ENCODE data around the gene BARHL2. TPM values are rescaled to one million over a fixed set of nuclear protein-coding genes. Genes with fewer than 3 reads are reported as not detected.

BARHL2 gene
- total RNA-seq, 2 donors from 2014 or later = not detected

DNA sequence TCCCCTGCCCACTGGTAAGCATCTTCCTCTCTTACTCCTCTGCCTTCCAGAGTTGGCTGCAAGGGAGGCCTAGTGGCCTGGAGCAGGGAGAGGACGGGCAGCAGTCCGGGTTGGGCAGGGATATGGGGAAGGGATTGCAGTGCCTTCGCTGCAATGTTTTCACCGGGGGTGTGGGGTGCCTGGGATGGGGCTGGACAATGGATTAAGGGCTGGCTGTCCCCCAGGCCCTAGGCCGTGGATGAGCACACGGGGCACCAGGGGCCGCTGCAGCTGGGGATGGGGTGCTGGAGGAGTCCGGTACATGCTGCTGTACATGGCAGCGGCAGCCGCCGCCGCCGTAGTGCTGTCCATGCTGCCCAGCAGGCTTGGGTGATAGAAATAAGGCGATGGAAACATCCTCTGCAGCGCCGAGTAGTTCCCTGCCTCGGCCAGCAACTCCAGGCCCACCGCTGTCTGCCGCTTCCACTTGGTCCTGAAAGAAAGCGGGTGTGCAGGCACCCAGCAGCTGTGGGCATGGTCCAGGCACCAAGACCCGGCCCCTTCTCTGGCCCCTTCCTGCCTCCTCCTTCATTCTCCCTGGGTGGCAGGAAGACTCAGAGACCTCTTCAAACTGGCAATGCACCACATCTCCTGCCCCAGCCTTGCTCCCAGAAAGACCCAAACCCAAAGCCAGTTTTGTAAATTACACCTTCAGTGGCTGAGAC lies 4.8 kb downstream of the BARHL2 start:
- no peak overlapping the region for H3K27ac Mint-ChIP-seq
- H3K4me3 Mint-ChIP-seq = no peak overlapping the region
- no peaks in the 10 kb centered on the region for H3K9me3 Mint-ChIP-seq
- H3K27me3 Mint-ChIP-seq (ENCODE audit: low read depth) = peaks cover 100% of the 10 kb centered on the region
- H3K36me3 Mint-ChIP-seq (ENCODE audit: insufficient read depth in 2 of 2) = peaks cover 2 to 5% of the 10 kb centered on the region in 2 donors
- H3K4me1 Mint-ChIP-seq (ENCODE audit: low read depth) = peaks cover 19% of the 10 kb centered on the region
- DNase-seq = no peak
- no peak for ATAC-seq (replicated peaks in 1 of 2)

GRCh38 chr1:90711696-90712095 lies 5.4 kb downstream of the BARHL2 start:
- Mint-ChIP-seq H3K27ac (no peak overlapping the region), H3K4me3 (no peak overlapping the region), H3K4me1 (ENCODE audit: low read depth) (peaks cover 20% of the 10 kb centered on the region), H3K27me3 (ENCODE audit: low read depth) (peaks cover 100% of the 10 kb centered on the region), H3K36me3 (ENCODE audit: insufficient read depth in 2 of 2) (peaks cover 0 to 2% of the 10 kb centered on the region in 2 donors), H3K9me3 (no peaks in the 10 kb centered on the region)
- no peak for ATAC-seq (replicated peaks in 1 of 2)
- DNase-seq = no peak

DNA sequence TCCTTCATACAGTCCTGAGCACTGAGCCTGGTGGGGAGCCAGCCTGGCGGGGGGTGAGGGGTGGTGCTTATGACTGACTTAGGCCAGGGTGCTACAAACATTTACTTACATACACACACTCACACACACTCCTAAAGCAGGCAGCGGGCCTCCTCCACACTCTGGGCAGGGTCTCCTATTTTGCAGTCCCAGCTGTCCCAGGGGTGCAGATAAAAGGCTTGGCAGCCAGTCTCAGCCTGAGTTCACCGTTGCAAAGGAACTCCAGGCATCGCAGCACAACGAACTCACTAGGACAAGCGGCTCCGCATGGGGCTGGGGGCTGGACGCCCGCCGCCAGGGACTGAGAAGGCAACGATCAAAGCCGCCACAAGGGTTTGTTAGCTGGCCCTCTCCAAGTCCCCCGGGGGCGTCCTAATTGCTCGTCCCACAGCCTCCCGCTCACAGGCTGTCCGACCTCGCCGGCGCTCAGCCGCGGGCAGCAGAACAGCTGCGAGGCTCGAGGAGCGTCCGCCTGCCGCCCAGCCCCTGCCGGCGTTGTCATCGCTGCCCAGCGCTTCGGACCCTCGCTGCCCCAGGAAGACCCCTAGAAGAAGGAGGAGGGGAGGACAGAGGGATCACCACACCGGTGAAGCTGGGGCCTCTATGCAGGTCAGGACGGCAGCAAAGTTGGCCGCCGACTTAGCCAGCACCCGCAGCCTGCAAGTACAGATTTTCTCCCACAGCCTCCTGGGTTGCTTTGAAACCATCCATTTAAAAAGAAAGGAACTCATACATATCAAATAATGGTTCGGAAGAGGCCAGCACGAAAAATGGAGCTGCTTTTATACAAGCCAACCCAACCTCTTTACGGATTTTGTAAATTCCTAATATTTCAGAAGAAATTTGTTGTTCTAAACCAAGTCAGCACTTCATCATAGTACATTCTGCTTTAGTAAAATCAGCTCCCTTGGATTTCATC lies 6.2 kb downstream of the BARHL2 start:
- DNase-seq = no peak
- ATAC-seq (replicated peaks in 1 of 2) = peak in 1 of 2 donors; percentile 23
- Mint-ChIP-seq H3K27ac (no peak overlapping the region), H3K4me3 (peak overlapping the region in 1 of 2 donors; percentile 24), H3K27me3 (ENCODE audit: low read depth) (peaks cover 98% of the 10 kb centered on the region), H3K4me1 (ENCODE audit: low read depth) (peaks cover 24% of the 10 kb centered on the region), H3K9me3 (no peaks in the 10 kb centered on the region), H3K36me3 (ENCODE audit: insufficient read depth in 2 of 2) (peaks cover 0 to 2% of the 10 kb centered on the region in 2 donors)

DNA sequence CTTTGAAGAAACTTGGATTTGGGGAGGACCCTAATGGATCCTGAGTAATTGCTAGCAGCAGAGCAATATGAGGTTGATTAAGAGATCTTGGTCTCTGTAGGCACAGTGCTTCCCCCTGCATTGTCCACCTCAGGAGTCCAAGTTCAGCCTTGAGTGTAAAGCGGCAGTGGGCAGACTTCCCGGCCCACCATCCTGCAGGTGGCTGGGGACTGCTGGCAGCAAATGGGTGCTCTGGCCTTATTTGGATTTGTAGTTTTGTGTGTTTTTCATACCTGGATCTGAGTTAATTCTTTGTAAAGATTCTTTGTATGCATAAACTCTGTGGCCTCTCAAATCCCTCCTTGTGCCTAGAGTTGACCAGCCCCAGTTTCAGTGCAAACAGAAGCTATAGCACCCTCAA lies 7.6 kb downstream of the BARHL2 start:
- no peak overlapping the region for H3K4me3 Mint-ChIP-seq
- peaks cover 0 to 2% of the 10 kb centered on the region in 2 donors for H3K36me3 Mint-ChIP-seq (ENCODE audit: insufficient read depth in 2 of 2)
- DNase-seq (no peak), ATAC-seq (replicated peaks in 1 of 2) (no peak)
- no peak overlapping the region for H3K27ac Mint-ChIP-seq
- peaks cover 25% of the 10 kb centered on the region for H3K4me1 Mint-ChIP-seq (ENCODE audit: low read depth)
- H3K9me3 Mint-ChIP-seq = peaks cover 0 to 2% of the 10 kb centered on the region in 2 donors
- H3K27me3 Mint-ChIP-seq (ENCODE audit: low read depth) = peaks cover 98% of the 10 kb centered on the region

- Mint-ChIP-seq H3K27ac (no peak overlapping the region), H3K9me3 (peaks cover 0 to 2% of the 10 kb centered on the region in 2 donors), H3K36me3 (ENCODE audit: insufficient read depth in 2 of 2) (peaks cover 0 to 2% of the 10 kb centered on the region in 2 donors), H3K27me3 (ENCODE audit: low read depth) (peaks cover 98% of the 10 kb centered on the region), H3K4me1 (ENCODE audit: low read depth) (peaks cover 25% of the 10 kb centered on the region), H3K4me3 (no peak overlapping the region)
- DNase-seq (no peak), ATAC-seq (replicated peaks in 1 of 2) (no peak)
These were observed 8.3 kb downstream of the BARHL2 start for GRCh38 chr1:90708826-90709225.

GRCh38 chr1:90708236-90708786 lies 8.8 kb downstream of the BARHL2 start:
- DNase-seq = no peak
- no peak overlapping the region for H3K27ac Mint-ChIP-seq
- peaks cover 0 to 2% of the 10 kb centered on the region in 2 donors for H3K9me3 Mint-ChIP-seq
- ATAC-seq (replicated peaks in 1 of 2) = no peak
- H3K4me3 Mint-ChIP-seq = no peak overlapping the region
- H3K36me3 Mint-ChIP-seq (ENCODE audit: insufficient read depth in 2 of 2) = peaks cover 0 to 2% of the 10 kb centered on the region in 2 donors
- peaks cover 95% of the 10 kb centered on the region for H3K27me3 Mint-ChIP-seq (ENCODE audit: low read depth)
- peaks cover 20% of the 10 kb centered on the region for H3K4me1 Mint-ChIP-seq (ENCODE audit: low read depth)

DNA sequence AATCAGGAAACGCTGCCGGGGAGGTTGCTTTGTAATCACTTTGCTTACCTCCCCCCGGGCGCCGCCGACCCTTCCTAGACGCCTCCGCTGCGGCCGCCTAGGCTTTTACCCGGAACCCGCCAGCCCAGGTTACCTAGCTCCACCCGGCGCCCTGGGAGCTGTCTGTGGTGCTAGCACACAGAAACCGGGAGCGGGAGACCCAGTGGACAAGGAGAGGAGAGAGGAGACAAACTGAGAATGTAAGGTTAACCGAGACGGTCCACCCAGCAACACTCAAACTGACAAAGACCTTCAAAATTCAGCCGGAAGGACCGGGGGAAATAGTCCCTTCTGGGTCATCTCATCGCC lies 9.8 kb downstream of the BARHL2 start:
- peaks cover 0 to 2% of the 10 kb centered on the region in 2 donors for H3K36me3 Mint-ChIP-seq (ENCODE audit: insufficient read depth in 2 of 2)
- DNase-seq = no peak
- peaks cover 0 to 2% of the 10 kb centered on the region in 2 donors for H3K9me3 Mint-ChIP-seq
- H3K4me3 Mint-ChIP-seq = peak overlapping the region; percentile 73
- ATAC-seq (replicated peaks in 1 of 2) = peak; percentile 50 to 53
- no peak overlapping the region for H3K27ac Mint-ChIP-seq
- peaks cover 13% of the 10 kb centered on the region for H3K4me1 Mint-ChIP-seq (ENCODE audit: low read depth)
- peaks cover 85% of the 10 kb centered on the region for H3K27me3 Mint-ChIP-seq (ENCODE audit: low read depth)

DNA sequence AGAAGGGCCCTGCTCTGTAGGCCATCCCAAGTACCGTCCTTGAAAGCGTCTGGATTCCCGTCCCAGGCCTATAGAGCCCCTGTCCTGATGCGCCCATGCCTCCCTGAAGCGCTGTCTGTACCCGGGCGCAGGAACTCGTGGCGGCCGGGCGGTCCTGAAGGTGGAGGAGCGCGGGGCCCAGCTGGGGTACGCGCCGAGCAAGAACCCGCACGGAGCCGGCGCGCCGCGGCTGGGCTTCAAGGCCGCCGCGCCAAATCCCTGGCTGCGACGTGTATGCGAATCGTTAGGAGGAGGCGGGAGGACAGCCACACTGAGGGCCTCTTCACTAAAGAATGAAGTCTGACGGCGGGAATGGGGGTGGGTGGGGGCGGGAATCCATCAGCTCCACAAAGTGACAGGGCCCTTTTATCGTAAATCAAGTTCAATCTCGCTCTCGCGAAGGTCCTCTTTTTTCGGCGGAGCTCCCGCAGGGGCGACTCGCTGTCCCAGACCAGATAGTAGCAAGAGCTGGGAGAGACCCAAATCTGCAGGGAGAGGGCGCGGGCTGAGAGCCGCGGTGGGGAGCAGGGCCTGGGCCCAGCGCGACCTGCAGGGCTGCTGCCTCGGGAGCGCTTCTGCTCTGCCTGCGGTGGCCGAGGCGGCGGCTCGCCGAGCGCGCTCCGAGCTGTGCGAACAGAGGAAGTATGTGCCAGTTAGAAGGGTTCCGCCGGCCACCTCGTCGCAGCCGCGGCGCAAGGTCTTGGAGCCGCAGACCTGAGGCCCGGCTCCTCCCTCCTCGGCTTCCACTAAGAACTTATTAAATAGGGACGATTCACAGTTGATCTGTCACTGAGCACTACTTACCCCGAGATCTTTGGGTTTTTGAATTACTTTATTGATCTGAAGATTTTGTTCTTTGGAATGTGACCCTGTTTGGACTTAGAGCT lies 10.4 kb downstream of the BARHL2 start:
- peaks cover 13% of the 10 kb centered on the region for H3K4me1 Mint-ChIP-seq (ENCODE audit: low read depth)
- H3K4me3 Mint-ChIP-seq = peak overlapping the region; percentile 73
- no peak overlapping the region for H3K27ac Mint-ChIP-seq
- DNase-seq = no peak
- peak; percentile 72 to 76 for ATAC-seq (replicated peaks in 1 of 2)
- H3K9me3 Mint-ChIP-seq = peaks cover 0 to 2% of the 10 kb centered on the region in 2 donors
- peaks cover 81% of the 10 kb centered on the region for H3K27me3 Mint-ChIP-seq (ENCODE audit: low read depth)
- peaks cover 0 to 2% of the 10 kb centered on the region in 2 donors for H3K36me3 Mint-ChIP-seq (ENCODE audit: insufficient read depth in 2 of 2)

- H3K36me3 Mint-ChIP-seq (ENCODE audit: insufficient read depth in 2 of 2) = peaks cover 0 to 2% of the 10 kb centered on the region in 2 donors
- peak overlapping the region; percentile 47 to 73 for H3K4me3 Mint-ChIP-seq
- ATAC-seq (replicated peaks in 1 of 2) = no peak
- H3K9me3 Mint-ChIP-seq = peaks cover 0 to 2% of the 10 kb centered on the region in 2 donors
- no peak overlapping the region for H3K27ac Mint-ChIP-seq
- H3K4me1 Mint-ChIP-seq (ENCODE audit: low read depth) = peaks cover 13% of the 10 kb centered on the region
- DNase-seq = no peak
- H3K27me3 Mint-ChIP-seq (ENCODE audit: low read depth) = peaks cover 78% of the 10 kb centered on the region
These were observed 11.1 kb downstream of the BARHL2 start for GRCh38 chr1:90705956-90706355.

GRCh38 chr1:90704817-90705216 lies 12.3 kb downstream of the BARHL2 start:
- Mint-ChIP-seq H3K27ac (no peak overlapping the region), H3K4me1 (ENCODE audit: low read depth) (peaks cover 13% of the 10 kb centered on the region), H3K9me3 (peaks cover 0 to 2% of the 10 kb centered on the region in 2 donors), H3K36me3 (ENCODE audit: insufficient read depth in 2 of 2) (peaks cover 0 to 2% of the 10 kb centered on the region in 2 donors), H3K27me3 (ENCODE audit: low read depth) (peaks cover 66% of the 10 kb centered on the region), H3K4me3 (no peak overlapping the region)
- ATAC-seq (replicated peaks in 1 of 2) = no peak
- DNase-seq = no peak

DNA sequence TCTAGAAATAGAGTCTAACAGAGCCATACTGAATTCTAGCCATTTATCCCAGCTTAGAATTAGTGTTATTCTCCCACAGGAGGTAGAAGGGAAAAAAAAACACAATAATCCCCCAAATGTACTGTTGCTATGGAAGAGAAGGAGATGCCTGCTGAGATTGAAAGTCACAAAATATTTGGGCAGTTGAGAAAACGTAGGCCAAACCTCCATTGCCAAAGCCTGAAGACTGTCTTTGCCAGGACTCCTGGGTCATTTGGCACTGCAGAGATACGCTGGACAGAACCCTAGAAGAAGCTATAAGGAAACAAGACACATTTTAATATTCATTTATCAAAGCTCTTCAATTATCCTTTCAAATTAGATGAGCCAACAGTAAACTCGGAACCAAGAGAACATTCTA lies 22.3 kb downstream of the BARHL2 start:
- Mint-ChIP-seq H3K9me3 (peaks cover 0 to 2% of the 10 kb centered on the region in 2 donors), H3K36me3 (ENCODE audit: insufficient read depth in 2 of 2) (no peaks in the 10 kb centered on the region), H3K27ac (no peak overlapping the region), H3K27me3 (ENCODE audit: low read depth) (peaks cover 43% of the 10 kb centered on the region), H3K4me1 (ENCODE audit: low read depth) (no peaks in the 10 kb centered on the region), H3K4me3 (no peak overlapping the region)
- ATAC-seq (replicated peaks in 1 of 2) = no peak
- no peak for DNase-seq

DNA sequence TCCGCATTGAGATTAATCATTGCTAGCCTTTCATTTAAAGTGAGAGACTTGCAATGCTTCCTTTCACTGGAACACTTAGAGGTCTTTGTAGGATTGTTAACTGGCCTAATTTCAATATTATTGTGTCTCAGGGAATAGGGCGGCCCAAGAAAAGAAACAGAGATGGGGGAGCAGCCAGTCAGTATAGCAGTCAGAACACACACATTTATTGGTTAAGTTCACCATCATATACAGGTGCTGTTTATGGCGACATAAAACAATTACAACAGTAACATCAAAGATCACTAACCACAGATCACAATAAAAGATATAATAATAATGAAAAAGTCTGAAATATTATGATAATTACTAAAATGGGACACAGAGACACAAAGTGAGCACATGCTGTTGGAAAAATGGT lies 29.4 kb downstream of the BARHL2 start:
- peaks cover 22% of the 10 kb centered on the region for H3K27me3 Mint-ChIP-seq (ENCODE audit: low read depth)
- no peaks in the 10 kb centered on the region for H3K4me1 Mint-ChIP-seq (ENCODE audit: low read depth)
- DNase-seq = no peak
- H3K9me3 Mint-ChIP-seq = no peaks in the 10 kb centered on the region
- no peak for ATAC-seq (replicated peaks in 1 of 2)
- no peaks in the 10 kb centered on the region for H3K36me3 Mint-ChIP-seq (ENCODE audit: insufficient read depth in 2 of 2)
- H3K4me3 Mint-ChIP-seq = no peak overlapping the region
- no peak overlapping the region for H3K27ac Mint-ChIP-seq

Measured in activated T-cell treated with anti-CD3 and anti-CD28 coated beads, Interleukin-2, amount 50 U/mL, for 72 hours (primary cell).